Activated T-helper 17 cell treated with anti-CD3 and anti-CD28 coated beads, Interleukin-2, amount 50 U/mL, for 72 hours (primary cell): ENCODE results near the gene GADL1. TPM values are rescaled to one million over a fixed set of nuclear protein-coding genes. Genes with fewer than 3 reads are reported as not detected.

Experiments used
- ATAC-seq: fragments of 150-1000 bp; cut with Tn5 transposase; replicated peaks from 2 replicates; pipeline ENCODE4 v1.10.0; 2021; ENCODE audit warnings: mild to moderate bottlenecking, moderate library complexity
- H3K27ac Mint-ChIP-seq: one replicate; pipeline ENCODE4 v1.8.0; 2022; ENCODE audit warnings: mixed read lengths
- H3K27me3 Mint-ChIP-seq: one replicate; pipeline ENCODE4 v1.8.0; 2022; ENCODE audit warnings: mixed read lengths
- H3K36me3 Mint-ChIP-seq: one replicate; pipeline ENCODE4 v1.8.0; 2022; ENCODE audit warnings: low read depth, mild to moderate bottlenecking, mixed read lengths
- H3K4me1 Mint-ChIP-seq: one replicate; pipeline ENCODE4 v1.8.0; 2022; ENCODE audit warnings: mixed read lengths
- H3K4me3 Mint-ChIP-seq: one replicate; pipeline ENCODE4 v1.8.0; 2022; ENCODE audit warnings: mild to moderate bottlenecking, mixed read lengths
- H3K9me3 Mint-ChIP-seq: one replicate; pipeline ENCODE4 v1.8.0; 2022; ENCODE audit warnings: mixed read lengths
- total RNA-seq, 2 donors: library from RNA; stranded (reverse); gene quantifications; one replicate each; pipeline ENCODE4 v1.2.3, GENCODE V29; 2022

Gene GADL1
- total RNA-seq, 2 donors from 2014 or later: not detected

GRCh38 chr3:30749230-30749629 lies 145.2 kb downstream of the GADL1 start:
- Mint-ChIP-seq H3K36me3 (no peaks in the 10 kb centered on the region), H3K27ac (no peak overlapping the region), H3K4me1 (peaks cover 8% of the 10 kb centered on the region), H3K4me3 (no peak overlapping the region), H3K27me3 (peaks cover 8% of the 10 kb centered on the region), H3K9me3 (no peaks in the 10 kb centered on the region)
- ATAC-seq: peak; percentile 72

GRCh38 chr3:30747771-30748281 lies 146.6 kb downstream of the GADL1 start:
- Mint-ChIP-seq H3K27ac (no peak overlapping the region), H3K4me1 (peaks cover 13% of the 10 kb centered on the region), H3K36me3 (no peaks in the 10 kb centered on the region), H3K27me3 (peaks cover 8% of the 10 kb centered on the region), H3K9me3 (no peaks in the 10 kb centered on the region), H3K4me3 (no peak overlapping the region)
- ATAC-seq: no peak

GRCh38 chr3:30743641-30744317 lies 150.7 kb downstream of the GADL1 start:
- no peaks in the 10 kb centered on the region for H3K27me3 Mint-ChIP-seq
- H3K9me3 Mint-ChIP-seq: no peaks in the 10 kb centered on the region
- H3K4me3 Mint-ChIP-seq: no peak overlapping the region
- peak overlapping the region; percentile 0 for H3K27ac Mint-ChIP-seq
- peaks cover 4% of the 10 kb centered on the region for H3K4me1 Mint-ChIP-seq
- no peaks in the 10 kb centered on the region for H3K36me3 Mint-ChIP-seq
- ATAC-seq: peak; percentile 71

GRCh38 chr3:30742796-30743619 lies 151.5 kb downstream of the GADL1 start:
- ATAC-seq: peak; percentile 6
- Mint-ChIP-seq H3K4me1 (peaks cover 4% of the 10 kb centered on the region), H3K27ac (peak overlapping the region; percentile 0), H3K36me3 (no peaks in the 10 kb centered on the region), H3K27me3 (no peaks in the 10 kb centered on the region), H3K4me3 (no peak overlapping the region), H3K9me3 (no peaks in the 10 kb centered on the region)

- no peak for ATAC-seq
- no peak overlapping the region for H3K4me3 Mint-ChIP-seq
- H3K9me3 Mint-ChIP-seq: no peaks in the 10 kb centered on the region
- H3K4me1 Mint-ChIP-seq: peaks cover 4% of the 10 kb centered on the region
- no peaks in the 10 kb centered on the region for H3K27me3 Mint-ChIP-seq
- H3K36me3 Mint-ChIP-seq: no peaks in the 10 kb centered on the region
- H3K27ac Mint-ChIP-seq: no peak overlapping the region
Observed at GRCh38 chr3:30741889-30742288, 152.6 kb downstream of the GADL1 start.

GRCh38 chr3:30738605-30739004 lies 155.9 kb downstream of the GADL1 start:
- Mint-ChIP-seq H3K9me3 (no peaks in the 10 kb centered on the region), H3K27ac (no peak overlapping the region), H3K4me1 (peaks cover 4% of the 10 kb centered on the region), H3K27me3 (no peaks in the 10 kb centered on the region), H3K36me3 (no peaks in the 10 kb centered on the region), H3K4me3 (no peak overlapping the region)
- peak; percentile 45 for ATAC-seq

- Mint-ChIP-seq H3K4me3 (no peak overlapping the region), H3K27me3 (no peaks in the 10 kb centered on the region), H3K9me3 (no peaks in the 10 kb centered on the region), H3K27ac (no peak overlapping the region), H3K36me3 (no peaks in the 10 kb centered on the region), H3K4me1 (peaks cover under 1% of the 10 kb centered on the region)
- peak; percentile 46 for ATAC-seq
Observed at GRCh38 chr3:30737743-30738499, 156.5 kb downstream of the GADL1 start.

- H3K4me1 Mint-ChIP-seq: no peaks in the 10 kb centered on the region
- no peak overlapping the region for H3K4me3 Mint-ChIP-seq
- no peaks in the 10 kb centered on the region for H3K27me3 Mint-ChIP-seq
- no peaks in the 10 kb centered on the region for H3K9me3 Mint-ChIP-seq
- no peaks in the 10 kb centered on the region for H3K36me3 Mint-ChIP-seq
- no peak for ATAC-seq
- H3K27ac Mint-ChIP-seq: no peak overlapping the region
Observed at GRCh38 chr3:30733696-30734095, 160.8 kb downstream of the GADL1 start.

- no peak overlapping the region for H3K4me3 Mint-ChIP-seq
- H3K4me1 Mint-ChIP-seq: no peaks in the 10 kb centered on the region
- ATAC-seq: no peak
- no peaks in the 10 kb centered on the region for H3K36me3 Mint-ChIP-seq
- no peak overlapping the region for H3K27ac Mint-ChIP-seq
- no peaks in the 10 kb centered on the region for H3K9me3 Mint-ChIP-seq
- no peaks in the 10 kb centered on the region for H3K27me3 Mint-ChIP-seq
Observed at GRCh38 chr3:30733209-30733608, 161.3 kb downstream of the GADL1 start.

- no peaks in the 10 kb centered on the region for H3K27me3 Mint-ChIP-seq
- no peak overlapping the region for H3K27ac Mint-ChIP-seq
- no peak overlapping the region for H3K4me3 Mint-ChIP-seq
- no peak for ATAC-seq
- H3K4me1 Mint-ChIP-seq: no peaks in the 10 kb centered on the region
- no peaks in the 10 kb centered on the region for H3K36me3 Mint-ChIP-seq
- no peaks in the 10 kb centered on the region for H3K9me3 Mint-ChIP-seq
Observed at GRCh38 chr3:30730967-30731366, 163.5 kb downstream of the GADL1 start.

GRCh38 chr3:30729936-30730335 lies 164.5 kb downstream of the GADL1 start:
- Mint-ChIP-seq H3K27ac (no peak overlapping the region), H3K9me3 (peaks cover 5% of the 10 kb centered on the region), H3K4me3 (no peak overlapping the region), H3K36me3 (no peaks in the 10 kb centered on the region), H3K27me3 (no peaks in the 10 kb centered on the region), H3K4me1 (no peaks in the 10 kb centered on the region)
- ATAC-seq: no peak

- Mint-ChIP-seq H3K4me3 (no peak overlapping the region), H3K27ac (no peak overlapping the region), H3K36me3 (no peaks in the 10 kb centered on the region), H3K27me3 (no peaks in the 10 kb centered on the region), H3K9me3 (peaks cover 5% of the 10 kb centered on the region), H3K4me1 (no peaks in the 10 kb centered on the region)
- no peak for ATAC-seq
Observed at GRCh38 chr3:30729512-30729911, 164.9 kb downstream of the GADL1 start.

- H3K27ac Mint-ChIP-seq: no peak overlapping the region
- H3K36me3 Mint-ChIP-seq: no peaks in the 10 kb centered on the region
- no peaks in the 10 kb centered on the region for H3K27me3 Mint-ChIP-seq
- H3K9me3 Mint-ChIP-seq: peaks cover 5% of the 10 kb centered on the region
- H3K4me1 Mint-ChIP-seq: no peaks in the 10 kb centered on the region
- no peak for ATAC-seq
- H3K4me3 Mint-ChIP-seq: no peak overlapping the region
Observed at GRCh38 chr3:30728143-30728542, 166.3 kb downstream of the GADL1 start.

- ATAC-seq: no peak
- Mint-ChIP-seq H3K36me3 (no peaks in the 10 kb centered on the region), H3K4me3 (no peak overlapping the region), H3K4me1 (no peaks in the 10 kb centered on the region), H3K9me3 (peaks cover 8% of the 10 kb centered on the region), H3K27ac (no peak overlapping the region), H3K27me3 (peaks cover 6% of the 10 kb centered on the region)
Observed at GRCh38 chr3:30724863-30725262, 169.6 kb downstream of the GADL1 start.
